HepG2 (cell line): ENCODE data around the gene RAB36. TPM values are rescaled to one million over a fixed set of nuclear protein-coding genes. Genes with fewer than 3 reads are reported as not detected.

Experiments used
- ATAC-seq: fragments of 200-7000 bp; cut with Tn5 transposase; 3 replicates; pipeline ENCODE4 v1.9.1; 2020; ENCODE audit warnings: mild to moderate bottlenecking, moderate library complexity
- BruUV-seq: library from RNA; stranded (reverse); fragments of 400-500 nt; replicated peaks from 2 replicates; lab custom pipeline; 2021; lab: Mats Ljungman, UMichigan
- CTCF ChIA-PET: fragments of 300-600 bp; formaldehyde crosslinking; extraction: SDS; loops from one replicate; lab custom pipeline; 2021; ENCODE audit warnings: low total read pairs, inconsistent platforms, low intra/inter-chr PET ratio; lab: Yijun Ruan, JAX
- POLR2A ChIA-PET: fragments of 350-600 bp; sonication (Branson Sonifier 250); formaldehyde crosslinking; loops from one replicate; lab custom pipeline; 2020; ENCODE audit warnings: antibody characterized with exemption, inconsistent platforms; lab: Yijun Ruan, JAX
- DNase-seq: peaks from one replicate; pipeline ENCODE4 v3.0.0-alpha.2; 2015; ENCODE audit warnings: low spot score
- FAIRE-seq: peaks from 3 replicates; lab custom pipeline; 2011; peaks lifted over from hg19 to GRCh38; lab: Jason Lieb, UNC
- H2AFZ ChIP-seq: one replicate; pipeline ENCODE4 v1.6.1; 2011; ENCODE audit warnings: low read length, inconsistent platforms
- H3K27ac ChIP-seq: fragments of 300-600 bp; 3 replicates; pipeline ENCODE4 v1.8.0; 2011; ENCODE audit warnings: mixed run types, mild to moderate bottlenecking, mixed read lengths, low read length, inconsistent platforms; ENCODE audit not compliant: insufficient read depth; ENCODE audit errors: extremely low read length
- H3K27me3 ChIP-seq, 2 experiments: fragments of 200-600 bp in 1 of 2; 2 replicates in 1 of 2; 3 replicates in 1 of 2; pipeline versions ENCODE4 v1.6.0 to v1.8.0; 2011; ENCODE audit warnings: low read length in 2 of 2, mild to moderate bottlenecking in 2 of 2, moderate library complexity in 2 of 2, inconsistent platforms in 1 of 2; ENCODE audit not compliant: insufficient read depth in 2 of 2, control insufficient read depth in 1 of 2
- H3K36me3 ChIP-seq, 2 experiments: fragments of 200-600 bp in 1 of 2; replicated peaks in 1 of 2; 2 replicates in 1 of 2; 3 replicates in 1 of 2; pipeline versions ENCODE4 v1.5.1 to v1.8.0; 2011; ENCODE audit warnings: low read length in 2 of 2, inconsistent platforms in 1 of 2; ENCODE audit not compliant: insufficient read depth in 2 of 2, control insufficient read depth in 1 of 2
- H3K4me1 ChIP-seq: 2 replicates; pipeline ENCODE4 v1.5.1; 2012; ENCODE audit warnings: low read length, inconsistent platforms; ENCODE audit not compliant: insufficient read depth
- H3K4me2 ChIP-seq: 2 replicates; pipeline ENCODE4 v1.6.0; 2011; ENCODE audit warnings: low read depth, low read length, inconsistent platforms
- H3K4me3 ChIP-seq, 3 experiments: fragments of 200-600 bp in 1 of 3; sonication (generic), shearing (Covaris generic) in 1 of 3; replicated peaks in 1 of 3; 2 replicates each; pipeline ENCODE4 v1.5.1; 2011 to 2016; ENCODE audit warnings: low read length in 3 of 3, inconsistent platforms in 2 of 3, low read depth in 2 of 3, mild to moderate bottlenecking in 2 of 3, control low read depth in 1 of 3, mixed read lengths in 1 of 3; ENCODE audit not compliant: insufficient read depth in 1 of 3
- H3K79me2 ChIP-seq: one replicate; pipeline ENCODE4 v1.6.1; 2011; ENCODE audit warnings: low read length, inconsistent platforms; ENCODE audit not compliant: insufficient read depth
- H3K9ac ChIP-seq: 2 replicates; pipeline ENCODE4 v1.6.0; 2011; ENCODE audit warnings: mild to moderate bottlenecking, low read depth, low read length, inconsistent platforms; ENCODE audit not compliant: insufficient read depth
- H3K9me3 ChIP-seq: 2 replicates; pipeline ENCODE4 v1.5.1; 2012; ENCODE audit warnings: mild to moderate bottlenecking, low read length
- H4K20me1 ChIP-seq: 2 replicates; pipeline ENCODE4 v1.6.0; 2011; ENCODE audit warnings: inconsistent platforms, mild to moderate bottlenecking, low read length, moderate library complexity; ENCODE audit not compliant: insufficient read depth
- NPAS2 ChIP-seq: sonication (generic); formaldehyde crosslinking; IDR thresholded peaks from 2 replicates; pipeline ENCODE4 v1.8.0; 2022; ENCODE audit warnings: mild to moderate bottlenecking, missing genetic modification reagents, borderline replicate concordance
- STAG1 ChIP-seq: sonication (generic); formaldehyde crosslinking; IDR thresholded peaks from 2 replicates; pipeline ENCODE4 v1.4.0; 2020; ENCODE audit warnings: missing genetic modification reagents
- ZNF484 ChIP-seq: sonication (generic); formaldehyde crosslinking; IDR thresholded peaks from 2 replicates; pipeline ENCODE4 v1.5.1; 2020; ENCODE audit warnings: mild to moderate bottlenecking, low read depth, missing genetic modification reagents, borderline replicate concordance
- ZNF768 ChIP-seq: sonication (generic); formaldehyde crosslinking; IDR thresholded peaks from 2 replicates; pipeline ENCODE4 v1.4.0; 2020; ENCODE audit warnings: missing genetic modification reagents
- WGBS: methylation state at CpG from one replicate; pipeline ENCODE4 v1.1.6; 2017; ENCODE audit warnings: low lambda C conversion rate; 5-methylcytosine and 5-hydroxymethylcytosine counted together
- in situ Hi-C: cut with HindIII; loops from 2 replicates; pipeline ENCODE4 v1.10.0; 2017; ENCODE audit warnings: low pct_unique_long_range_greater_than_20kb; ENCODE audit not compliant: extremely low pct_ligation_motif_present
- intact Hi-C: fragments of 100-400 bp; cut with micrococcal nuclease; formaldehyde crosslinking; loops from one replicate; pipeline ENCODE4 v1.10.0; 2022; ENCODE audit not compliant: unreplicated experiment
- polyA plus RNA-seq, 8 experiments: library from polyadenylated mRNA; depleted of rRNA in 3 of 8; stranded (reverse) in 7 of 8; unstranded in 1 of 8; fragments of >200 nt; fragmentation: Illumina TruSeq in 4 of 8; extraction: Trizol in 4 of 8; gene quantifications; 2 replicates each; pipeline versions ENCODE4 v1.2.1 to v1.2.3, GENCODE V29; 2011 to 2016; ENCODE audit warnings: low read depth in 4 of 8, missing spikeins in 1 of 8, mixed read lengths in 1 of 8; ENCODE audit not compliant: insufficient read depth in 1 of 8
- total RNA-seq, 5 experiments: library from RNA; depleted of rRNA; stranded (reverse); fragments of >200 nt; fragmentation: Illumina TruSeq; extraction: Trizol; gene quantifications; 2 replicates each; pipeline ENCODE4 v1.2.3, GENCODE V29; 2016; ENCODE audit warnings: low read depth in 1 of 5

RAB36 gene
- total and polyA plus RNA-seq, 2 of the 13 experiments (the other 11 are each of a cell fraction or from before 2014, with no cell fraction given): 0.24 to 0.86 TPM

DNA sequence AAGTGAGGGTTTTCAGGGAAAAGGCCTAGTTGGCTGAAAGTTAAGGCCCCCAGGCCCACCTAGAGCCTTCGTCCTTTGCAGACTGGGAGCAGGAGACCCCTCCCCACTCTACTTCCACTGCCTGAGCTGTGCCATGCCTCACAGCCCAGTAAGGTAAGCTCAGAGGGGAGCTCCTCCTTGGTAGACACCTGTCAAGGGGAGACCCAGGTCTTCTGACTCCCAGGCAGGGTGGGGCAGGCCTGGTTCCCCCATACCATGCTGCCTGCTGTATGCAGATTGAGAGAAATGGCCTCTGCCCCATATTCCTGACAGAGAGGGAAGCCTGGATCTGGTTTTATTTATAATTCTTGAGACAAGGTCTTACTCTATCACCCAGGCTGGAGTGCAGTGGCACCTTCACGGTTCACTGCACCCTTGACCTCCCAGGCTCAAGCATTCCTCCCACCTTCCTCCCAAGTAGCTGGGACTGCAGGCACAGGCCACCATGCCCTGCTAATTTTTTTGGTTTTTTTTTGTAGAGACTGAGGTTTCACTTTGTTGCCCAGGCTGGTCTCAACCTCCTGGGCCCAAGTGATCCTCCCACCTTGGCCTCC is 697 bp downstream of the RAB36 start (continued):
- TF ChIP-seq ZNF484 (CRISPR knock-in tag) (no peak), NPAS2 (no peak)

DNA sequence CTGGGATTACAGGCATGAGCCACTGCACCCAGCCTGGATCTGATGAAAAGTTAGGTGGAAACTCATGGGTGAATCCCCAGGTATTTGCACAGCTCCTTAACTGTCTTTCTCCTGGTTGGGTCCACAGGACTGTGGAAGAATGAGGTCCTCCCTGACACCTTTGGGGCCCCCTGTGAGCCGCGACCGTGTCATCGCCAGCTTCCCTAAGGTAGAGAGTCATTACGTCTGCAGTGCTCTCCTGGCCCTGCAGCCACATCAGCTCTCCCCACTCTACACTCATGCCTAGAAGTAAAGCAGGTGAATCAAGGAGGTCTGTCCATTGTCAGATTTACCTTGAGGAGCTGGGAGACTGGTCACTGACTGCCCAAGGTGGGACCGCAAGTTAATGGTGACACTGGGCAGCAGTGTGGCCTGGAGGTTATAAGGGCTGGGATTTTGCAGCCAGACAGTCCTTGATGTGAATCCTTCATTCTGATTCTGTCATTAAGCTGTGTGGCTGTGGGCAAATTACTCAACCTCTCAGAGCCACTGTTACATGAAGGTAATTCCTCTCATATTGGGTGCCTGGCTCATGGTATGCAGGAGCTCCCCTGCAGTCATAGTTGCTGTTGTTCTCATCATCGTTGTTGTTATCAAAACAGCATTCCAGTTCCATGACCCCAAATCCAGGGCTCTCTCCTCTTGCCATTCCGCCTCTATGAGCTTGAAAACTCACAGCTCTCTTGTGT is 1.4 kb downstream of the RAB36 start:
- TF ChIP-seq ZNF768 (CRISPR knock-in tag) (peak; percentile 44; the same call in 1 of the 2 replicates), STAG1 (CRISPR knock-in tag) (no peak)
- H4K20me1 ChIP-seq: no peaks in the 10 kb centered on the region
- no peaks in the 10 kb centered on the region for H3K36me3 ChIP-seq
- no peaks in the 10 kb centered on the region for H3K9me3 ChIP-seq
- BruUV-seq: no TSS peak
- H3K79me2 ChIP-seq: no peaks in the 10 kb centered on the region
- H3K4me2 ChIP-seq: no peak overlapping the region
- FAIRE-seq (no peak), ATAC-seq (no peak), DNase-seq (no peak)
- ChIA-PET CTCF (no interaction called here), POLR2A (interaction anchor here (1.0 kb wide), 1 partner anchor 15 kb away, joined by 3 read pairs; no protein-coding TSS in a partner anchor)
- H3K27me3 ChIP-seq: no peaks in the 10 kb centered on the region
- no peak overlapping the region for H2AFZ ChIP-seq
- peaks cover 91% of the 10 kb centered on the region for H3K4me1 ChIP-seq
- H3K4me3 ChIP-seq: no peak overlapping the region
- H3K27ac ChIP-seq: no peak overlapping the region
- intact Hi-C loops (no loop called here), in situ Hi-C loops (no loop called here)
- no peak overlapping the region for H3K9ac ChIP-seq
- 70% methylated on average over 5 of the region's 8 CpGs for WGBS
